GM12864 (cell line): ENCODE results near the gene IGF2BP3.

Experiments
- DNase-seq: peaks from one replicate; pipeline ENCODE4 v3.0.0-alpha.2; 2011; ENCODE audit warnings: low read depth
- H3K4me3 ChIP-seq: 2 replicates; pipeline ENCODE4 v1.5.1; 2011; ENCODE audit warnings: mild to moderate bottlenecking, low read depth, low read length, control low read depth
- CTCF ChIP-seq: IDR thresholded peaks from 2 replicates; pipeline ENCODE4 v1.5.1; 2011; ENCODE audit warnings: low read depth, mild to moderate bottlenecking, moderate library complexity, low read length, control low read depth, inconsistent platforms; ENCODE audit errors: missing control alignments

IGF2BP3 gene

GRCh38 chr7:23260371-23260770 lies 209.9 kb downstream of the IGF2BP3 start:
- no peak overlapping the region for H3K4me3 ChIP-seq
- no peak for TF ChIP-seq CTCF
- DNase-seq, result no peak
